Activated CD8-positive, alpha-beta memory T cell treated with anti-CD3 and anti-CD28 coated beads, Interleukin-2, amount 50 U/mL, for 4 hours (primary cell): Measurements from ENCODE around the gene SYNPO.

Source experiments
- DNase-seq: peaks from one replicate; pipeline ENCODE4 v3.0.0-alpha.2; 2020

Gene SYNPO

DNA sequence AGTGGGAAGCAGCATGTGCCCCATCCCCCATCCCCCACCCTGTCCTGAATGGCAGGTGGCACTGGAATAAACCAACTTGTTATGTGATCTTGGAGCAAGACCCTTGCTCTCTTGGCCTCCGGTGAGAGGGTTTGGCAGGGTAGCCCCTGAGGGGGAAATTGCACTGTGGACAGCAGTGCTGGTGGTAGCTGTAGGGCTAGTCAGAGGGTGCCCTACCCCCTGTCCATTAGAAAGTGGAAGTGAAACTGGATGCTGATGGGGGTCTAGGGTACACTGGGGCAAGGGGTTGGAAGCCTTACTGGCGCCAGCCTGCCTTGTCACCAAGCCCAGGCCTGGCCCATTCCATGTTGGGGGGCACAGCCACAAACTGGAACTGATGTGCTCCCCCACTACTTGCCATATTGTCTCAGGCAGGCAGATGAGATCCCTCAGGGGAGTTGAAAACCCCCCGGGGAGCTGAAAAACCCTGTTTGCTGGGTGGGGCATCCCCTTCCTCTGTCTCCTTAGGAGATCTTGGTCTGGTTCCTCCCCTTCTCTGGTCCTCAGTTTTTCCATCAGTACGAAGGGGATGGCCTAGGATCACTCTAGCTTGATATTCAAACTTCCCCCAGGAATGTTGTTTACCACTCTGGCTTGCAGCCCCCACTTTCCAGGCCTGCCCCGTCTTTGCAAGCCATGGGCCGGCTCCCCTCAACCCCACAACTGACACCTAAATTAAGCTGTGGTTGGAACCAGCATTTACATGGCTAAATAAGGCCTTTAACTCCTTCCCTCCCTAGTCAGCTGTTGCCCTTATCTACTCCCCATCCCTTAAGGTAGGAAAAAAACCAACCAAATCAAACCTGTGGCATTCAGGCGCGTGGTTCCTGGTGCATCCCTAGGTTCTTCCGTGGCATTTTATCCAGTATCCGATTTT is 14.4 kb upstream of the SYNPO start:
- no peak for DNase-seq

DNA sequence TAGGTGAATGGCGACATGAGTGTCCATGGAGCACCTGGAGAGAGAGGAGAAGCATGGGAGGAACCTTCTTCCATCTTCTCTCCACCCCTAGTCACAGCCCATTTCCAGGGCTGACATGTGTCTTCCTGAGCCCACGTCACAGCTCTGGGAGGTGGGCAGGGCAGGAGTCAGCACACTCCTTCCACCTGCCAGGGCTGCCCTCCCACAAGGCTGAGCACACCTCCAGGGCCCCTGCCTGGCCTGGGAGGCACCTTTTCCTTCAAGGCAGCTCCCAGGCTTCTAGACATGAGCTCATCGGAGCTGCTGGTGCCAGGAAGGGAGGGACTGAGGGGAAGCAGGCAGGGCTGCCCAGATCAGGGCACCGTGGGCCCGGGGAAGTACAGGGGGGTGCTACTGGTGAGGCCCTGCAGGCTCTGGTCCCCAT is 13.6 kb upstream of the SYNPO start:
- no peak for DNase-seq

DNA sequence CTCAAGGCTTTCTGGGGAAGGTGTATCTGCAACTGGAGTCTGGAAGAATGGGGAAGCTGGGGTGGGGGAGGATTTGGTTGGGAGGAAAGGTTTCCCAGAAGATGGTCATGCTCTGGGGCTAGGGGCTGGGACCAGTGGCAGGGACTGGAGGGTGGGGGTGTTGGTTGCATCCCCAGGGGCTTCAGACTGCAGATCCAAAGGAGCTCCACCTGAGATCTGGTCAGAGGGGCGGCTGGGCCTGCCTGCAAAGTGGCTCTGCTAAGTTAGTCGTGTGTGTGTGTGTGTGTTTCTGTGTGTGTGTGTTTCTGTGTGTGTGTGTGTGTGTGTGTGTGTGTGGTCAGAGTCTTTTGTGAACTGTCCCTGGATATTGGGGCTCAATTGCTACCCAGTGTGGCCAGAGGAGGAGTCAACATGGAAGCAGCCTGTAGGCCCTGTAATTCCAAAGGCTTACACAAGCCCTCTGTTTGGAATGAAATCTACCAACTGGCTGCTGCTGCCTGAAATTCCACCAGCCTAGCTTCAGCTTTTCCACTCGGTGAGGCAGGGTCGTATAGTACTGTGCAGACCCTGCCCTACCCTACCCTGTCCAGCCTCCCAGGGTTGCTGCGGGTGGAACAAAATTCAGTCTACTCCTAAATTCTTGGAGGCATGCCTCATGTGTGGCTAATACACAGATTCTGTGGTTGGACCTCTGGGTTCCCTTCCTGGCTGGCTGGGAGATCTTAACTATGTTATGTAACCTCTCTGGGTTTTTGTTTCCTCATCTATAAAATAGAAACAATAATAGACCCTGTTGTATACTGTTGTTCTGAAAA is 12.5 kb upstream of the SYNPO start:
- no peak for DNase-seq

DNA sequence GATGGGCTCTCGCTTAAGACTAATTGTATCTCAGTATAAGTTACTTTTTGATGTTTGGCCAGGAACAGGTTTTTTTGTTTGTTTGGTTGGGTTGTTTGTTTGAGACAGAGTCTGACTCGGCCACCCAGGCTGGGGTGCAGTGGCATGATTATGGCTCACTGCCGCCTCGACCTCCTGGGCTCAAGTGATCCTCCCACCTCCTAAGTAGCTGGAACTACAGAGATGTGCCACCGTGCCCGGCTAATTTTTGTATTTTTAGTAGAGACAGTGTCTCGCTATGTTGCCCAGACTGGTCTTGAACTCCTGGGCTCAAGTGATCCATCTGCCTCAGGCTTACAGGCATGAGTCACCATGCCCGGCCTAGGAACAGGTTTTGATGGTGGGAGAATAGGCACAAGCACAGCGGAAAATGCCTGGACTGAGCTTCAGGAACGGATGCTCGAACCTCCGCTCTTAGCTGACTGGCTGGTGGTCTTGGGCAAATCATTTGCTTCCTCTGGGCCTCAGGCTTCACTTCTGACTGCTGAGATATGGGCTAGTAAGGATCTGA is 11.4 kb upstream of the SYNPO start:
- DNase-seq = no peak

DNA sequence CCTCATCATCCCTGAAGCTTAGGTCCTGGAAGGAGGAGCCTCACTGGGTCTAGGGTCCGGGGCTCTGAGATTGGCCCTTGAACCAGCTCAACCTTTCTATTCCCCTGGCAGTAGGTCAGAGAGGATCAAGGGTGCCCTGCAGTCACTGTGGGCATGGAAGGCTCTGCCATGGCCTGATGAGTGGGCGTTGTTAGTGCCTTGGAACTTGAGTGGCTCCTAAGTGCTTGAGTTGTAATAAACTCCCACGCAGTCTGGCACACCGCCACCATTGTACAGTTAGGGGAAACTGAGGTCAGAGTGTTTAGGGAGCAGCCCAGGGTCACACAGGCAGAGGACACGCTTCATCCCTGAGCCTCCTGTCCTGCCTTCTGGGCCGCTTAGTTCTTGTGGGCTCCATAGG is 10.4 kb upstream of the SYNPO start:
- no peak for DNase-seq

DNA sequence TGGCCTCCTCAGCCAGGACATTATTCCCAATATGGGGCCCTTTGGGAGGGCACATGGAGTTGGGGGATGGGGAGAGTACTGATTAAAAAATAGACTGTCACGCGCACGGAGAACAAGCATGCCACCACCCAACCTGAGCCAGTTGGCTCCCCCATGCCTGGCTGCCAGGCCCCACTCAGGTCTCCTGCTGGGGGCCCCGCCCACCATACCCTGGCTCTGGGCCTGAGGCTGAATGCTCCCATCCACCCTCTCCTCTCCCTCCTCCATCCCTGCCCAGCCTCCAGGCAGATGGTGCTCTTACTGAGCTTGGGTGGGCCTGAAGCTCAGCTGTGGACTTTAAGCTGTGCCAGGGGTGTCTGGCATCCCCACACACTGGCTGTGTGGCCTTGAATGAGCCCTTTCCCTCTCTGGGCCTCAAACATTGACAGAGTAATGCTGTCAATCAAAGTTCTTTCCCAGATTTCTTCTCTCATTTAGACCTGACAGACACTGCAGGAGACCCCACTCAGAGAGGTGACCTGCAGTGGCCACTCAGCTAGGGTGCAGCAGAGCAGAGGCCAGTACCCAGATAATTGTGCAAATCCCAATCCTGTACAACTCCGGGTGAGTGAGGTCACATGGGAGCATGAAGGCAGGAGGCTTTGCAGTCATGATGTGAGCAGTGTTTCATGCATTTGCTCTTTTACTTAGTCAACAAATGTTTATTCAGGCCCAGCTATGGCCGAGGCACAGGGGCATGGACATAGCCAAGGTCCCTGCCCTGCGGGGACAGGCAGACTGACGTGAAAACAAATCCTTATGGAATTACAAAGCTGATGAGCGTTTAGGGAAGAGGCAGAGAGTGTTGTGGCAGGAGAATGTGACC is 9.8 kb upstream of the SYNPO start:
- DNase-seq = no peak

DNA sequence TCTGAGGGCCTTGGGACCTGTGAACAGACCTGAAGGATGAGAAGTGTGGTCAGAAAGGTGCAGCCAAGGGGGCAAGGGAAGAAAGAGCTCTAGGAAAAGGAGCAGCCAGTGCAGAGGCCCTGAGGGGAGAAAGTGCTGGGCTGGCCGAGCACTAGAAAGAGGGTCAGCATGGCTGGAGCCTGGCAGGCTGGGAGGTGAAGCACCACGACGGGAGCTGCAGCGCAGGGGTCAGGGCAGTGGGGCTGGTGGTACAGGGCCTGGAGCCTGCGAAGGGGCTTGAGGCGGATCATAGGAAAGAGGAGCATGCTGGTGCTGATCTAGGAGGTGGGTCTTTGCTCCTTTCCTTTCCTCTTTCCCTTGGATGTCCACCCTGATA is 9.1 kb upstream of the SYNPO start:
- no peak for DNase-seq

DNA sequence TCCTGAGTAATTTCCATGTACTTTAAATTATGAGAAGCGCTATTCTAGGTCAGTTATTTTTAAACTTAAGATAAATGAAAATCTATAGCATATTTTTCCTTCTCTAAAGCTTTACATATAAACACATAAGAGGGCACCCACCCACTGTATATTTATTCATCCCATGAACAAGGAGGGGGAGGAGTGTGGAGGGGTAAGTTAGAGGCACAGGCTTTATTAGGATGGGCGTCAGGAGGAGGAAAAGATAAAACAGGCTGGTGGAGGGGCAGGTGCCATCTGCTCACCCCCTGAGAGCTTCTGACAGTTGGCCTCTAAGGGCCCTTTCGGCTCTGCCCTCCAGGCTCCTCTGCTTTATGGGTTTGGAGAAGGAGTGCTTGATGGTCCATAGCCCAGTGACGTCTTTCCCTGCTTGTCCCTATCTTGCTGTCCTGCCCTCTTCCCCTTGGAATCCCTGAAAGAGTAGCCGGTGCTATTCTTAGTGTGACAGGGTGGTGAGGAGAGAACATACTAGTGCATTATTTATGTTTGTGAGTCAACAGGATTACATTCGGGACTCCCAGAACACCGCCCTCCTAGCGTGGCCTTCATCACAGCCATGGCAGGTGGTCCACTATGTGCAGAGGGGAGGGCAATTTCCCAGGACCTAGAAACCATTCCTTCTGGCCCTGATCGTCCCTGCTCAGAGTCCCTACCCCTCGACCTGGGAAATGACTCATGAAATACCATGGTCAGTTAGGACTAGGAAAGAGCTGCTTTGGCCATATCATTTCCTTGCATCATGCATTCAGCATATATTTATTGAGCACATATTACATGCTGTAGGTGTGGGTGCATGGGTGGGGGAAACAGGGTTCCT is 7.9 kb upstream of the SYNPO start:
- DNase-seq = no peak

DNA sequence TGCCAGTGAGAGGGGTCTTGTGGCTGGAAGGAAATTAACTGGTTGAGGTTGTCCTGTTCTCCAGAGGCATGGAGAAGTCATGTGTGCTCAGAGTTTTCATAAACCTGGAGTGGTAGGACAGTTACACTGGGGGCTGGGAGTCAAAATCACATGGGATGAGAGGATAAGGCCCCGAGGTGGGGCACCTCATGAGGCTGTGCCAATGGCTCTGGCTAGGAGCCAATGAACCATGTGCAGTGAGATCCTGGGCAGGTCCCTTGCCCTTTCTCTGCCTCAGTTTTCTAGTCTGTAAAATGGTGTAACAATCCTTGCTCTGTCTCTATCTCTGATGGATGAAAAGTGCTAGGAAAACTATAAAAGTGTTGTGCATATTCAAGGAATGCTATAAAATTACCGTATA is 7.0 kb upstream of the SYNPO start:
- no peak for DNase-seq

DNA sequence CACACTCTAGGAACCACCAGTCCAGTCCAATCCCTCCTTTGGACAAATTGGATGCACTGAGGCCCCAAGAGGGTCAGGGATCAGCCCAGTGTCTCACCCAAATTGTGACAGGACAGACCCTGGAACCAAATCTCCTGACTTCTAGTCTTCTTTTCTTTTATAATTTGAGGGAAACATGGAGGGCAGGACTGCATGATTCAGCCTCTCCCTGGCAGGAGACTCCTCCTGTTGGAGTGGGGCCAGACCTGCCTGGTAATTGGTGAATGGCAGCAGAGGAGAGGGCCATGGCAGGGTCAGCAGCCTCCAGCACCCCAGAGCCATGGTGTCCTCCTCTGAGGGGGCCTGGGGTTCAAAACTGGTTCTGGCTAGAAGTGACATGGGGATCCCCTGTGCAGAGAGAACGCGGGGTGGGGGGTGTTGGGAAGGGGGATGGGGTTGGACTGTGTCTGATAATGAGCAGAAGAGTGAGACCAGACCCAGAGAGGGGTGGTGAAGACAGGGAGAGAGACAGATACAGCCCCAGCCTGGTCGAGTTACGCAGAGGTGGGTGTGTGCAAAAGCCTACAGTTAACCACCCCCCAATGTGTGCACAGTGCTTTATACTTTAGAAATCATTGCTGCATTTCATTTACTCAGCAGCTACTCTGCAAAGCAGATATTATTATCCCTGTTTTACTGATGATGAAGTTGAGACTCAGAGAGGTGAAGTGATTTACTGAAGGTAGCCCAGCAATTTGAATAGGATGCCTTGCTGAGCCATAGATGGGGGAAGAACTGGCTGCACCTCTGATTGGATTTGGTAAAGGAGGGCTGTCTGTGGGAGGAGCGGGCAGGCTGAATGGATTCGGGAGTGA is 3.8 kb upstream of the SYNPO start:
- DNase-seq = no peak

DNA sequence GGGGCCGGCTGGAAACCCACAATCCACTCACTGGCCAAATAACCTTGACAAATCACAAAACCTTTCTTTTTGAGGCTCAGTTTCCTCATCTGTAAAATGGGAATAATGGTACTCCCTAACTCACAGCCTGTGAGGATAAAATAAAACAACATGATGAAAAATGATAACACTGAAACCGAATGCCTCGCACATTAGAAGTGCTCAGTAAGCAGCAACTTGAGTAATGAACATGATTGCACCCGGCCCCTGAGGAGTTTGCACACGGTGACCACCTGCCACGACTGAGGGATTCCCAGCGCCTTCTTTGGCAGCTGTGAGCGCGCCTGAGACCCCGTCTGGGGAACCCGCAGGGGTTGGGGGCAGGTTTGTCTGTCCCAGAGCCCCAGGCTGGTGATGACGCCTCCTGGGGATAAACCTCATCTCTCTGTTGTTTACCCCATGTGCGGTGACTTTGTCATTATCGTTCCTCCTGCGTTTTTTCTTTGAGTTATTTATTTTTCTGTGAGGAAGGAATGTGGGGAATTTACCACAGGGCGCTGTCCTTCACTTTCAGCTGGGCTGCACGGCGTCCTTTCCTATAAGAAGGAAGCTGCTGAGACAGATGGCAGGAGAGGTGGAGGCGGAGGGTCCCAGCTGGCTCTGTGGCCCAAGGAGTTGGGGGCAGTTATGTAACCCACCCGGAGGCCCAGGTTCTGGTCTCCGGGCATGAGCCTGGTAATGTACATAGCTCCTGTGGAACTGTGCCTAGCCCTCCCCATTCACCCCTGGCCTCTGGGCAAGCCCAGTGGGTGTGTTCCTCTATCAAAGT is 3.0 kb upstream of the SYNPO start:
- no peak for DNase-seq

DNA sequence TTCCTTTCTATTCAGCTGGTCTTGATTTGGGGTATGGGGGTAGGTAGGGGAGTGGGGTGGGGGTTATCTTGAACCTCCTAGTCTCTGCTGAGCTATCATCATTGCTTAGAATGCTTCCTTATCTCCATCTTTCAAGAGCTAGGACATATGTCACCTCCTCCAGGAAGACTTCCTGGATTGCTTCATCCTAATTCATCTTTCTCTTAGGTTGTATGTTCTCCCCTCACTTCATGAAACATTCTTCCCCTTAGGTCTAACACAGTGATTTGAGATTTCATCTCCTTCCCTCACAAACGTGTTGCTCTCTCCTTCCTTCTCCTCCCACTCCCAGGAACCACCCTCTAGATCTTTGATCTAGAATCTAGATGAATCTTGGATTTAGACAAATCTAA is 2.4 kb upstream of the SYNPO start:
- DNase-seq = no peak

DNA sequence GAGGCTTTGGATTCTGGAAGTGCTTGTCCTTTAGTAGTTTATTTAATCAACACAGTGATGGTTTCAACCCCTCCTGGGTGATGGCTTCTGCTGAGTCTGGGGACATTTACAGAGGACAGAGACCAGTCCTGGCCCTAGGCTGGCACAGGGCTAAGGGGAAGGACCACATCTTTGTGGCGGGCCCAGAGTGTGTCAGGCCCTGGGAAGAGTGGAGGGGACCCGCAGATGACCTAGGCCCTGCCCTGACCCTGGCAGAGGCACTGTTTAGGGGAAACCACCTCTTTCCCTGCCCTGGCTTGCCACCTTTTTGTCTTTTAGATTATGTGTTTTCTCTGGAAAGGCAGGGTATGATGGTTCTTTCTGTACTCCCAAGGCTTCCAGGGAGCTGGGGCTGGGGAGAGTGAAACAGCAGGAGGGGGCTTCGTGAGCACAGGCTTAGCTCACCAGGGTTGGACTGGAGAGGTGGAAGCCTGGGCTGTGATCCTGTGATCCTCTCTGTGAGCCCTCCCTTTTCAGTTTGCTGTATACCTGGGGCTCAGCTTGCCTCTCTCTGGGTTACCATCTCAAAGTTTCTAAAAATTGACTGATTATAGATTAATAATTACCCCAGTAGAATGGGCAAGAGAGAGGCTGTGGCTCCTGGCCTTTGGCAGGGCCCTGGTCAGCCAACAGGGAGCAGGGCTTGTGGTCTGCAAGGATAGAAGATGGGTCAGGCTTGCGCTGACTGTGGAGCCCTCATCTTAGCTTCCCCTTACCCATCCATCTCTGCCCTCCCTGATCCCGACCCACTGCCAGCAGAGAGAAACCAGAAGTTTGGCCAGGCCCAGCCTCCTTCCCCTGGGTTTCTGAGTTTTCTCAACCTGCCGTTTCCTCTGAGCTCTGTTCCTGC is 1.7 kb upstream of the SYNPO start:
- DNase-seq = no peak

DNA sequence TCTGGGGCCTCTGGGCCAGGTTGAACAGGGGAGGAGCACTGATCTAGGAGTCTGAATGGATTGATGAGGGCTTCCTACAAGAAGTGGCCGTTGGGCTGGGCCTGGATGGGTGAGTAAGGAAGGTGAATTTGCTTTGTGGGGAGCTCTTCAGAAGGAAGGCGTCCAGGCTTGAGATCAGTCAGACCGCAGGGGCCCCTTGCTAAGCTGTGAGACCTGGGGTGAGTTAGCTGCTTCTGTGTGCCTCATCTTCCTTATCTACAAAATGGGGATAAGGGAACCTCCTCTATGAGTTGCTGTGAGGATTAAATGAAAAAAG is 1.1 kb upstream of the SYNPO start:
- no peak for DNase-seq

DNA sequence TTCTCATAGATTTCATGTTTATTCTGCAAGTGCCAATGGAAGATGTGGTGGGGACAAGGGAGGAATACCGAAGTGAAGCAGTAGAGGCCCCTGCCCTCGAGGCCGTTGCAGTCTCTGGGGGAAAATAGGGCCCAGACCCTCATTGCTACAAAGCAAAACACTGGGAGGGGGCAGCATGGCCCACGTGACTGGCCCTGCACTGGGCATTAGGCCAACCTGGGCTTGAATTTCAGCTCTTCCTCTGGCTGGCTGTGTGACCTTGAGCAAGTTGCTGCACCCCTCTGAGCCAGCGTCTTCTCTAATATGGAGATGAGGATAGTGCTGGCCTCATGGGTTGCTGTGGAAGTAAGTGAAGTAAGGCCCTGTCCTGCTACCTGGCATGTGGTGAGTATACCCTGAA is 709 bp upstream of the SYNPO start:
- DNase-seq = no peak

DNA sequence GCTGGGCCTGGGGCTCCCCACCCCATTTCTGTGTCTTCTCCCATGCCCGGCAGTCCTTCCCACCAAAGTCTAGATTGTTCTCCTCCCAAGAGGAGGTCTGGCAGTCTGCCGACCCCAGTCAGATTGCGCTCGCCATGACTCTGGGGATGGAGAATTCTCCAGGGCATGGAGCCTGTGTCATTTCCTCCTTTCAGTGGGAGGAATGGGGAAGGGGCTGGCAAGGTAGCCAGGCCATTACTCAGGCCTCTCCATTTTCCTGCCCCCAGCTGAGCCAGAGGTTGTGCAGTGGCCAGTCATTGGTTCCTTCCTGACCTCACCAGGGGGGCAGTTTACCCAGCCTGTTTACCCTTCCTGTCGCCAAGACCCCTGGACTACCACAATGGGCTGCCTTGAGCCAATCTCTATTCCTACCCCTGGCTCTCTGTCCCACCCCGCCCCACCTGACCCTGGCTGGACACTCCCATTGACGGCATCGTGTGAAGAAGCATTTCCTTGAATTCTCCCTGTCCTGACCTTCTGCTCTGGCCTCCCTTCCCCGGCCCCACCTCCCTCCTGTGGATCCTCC is 628 bp downstream of the SYNPO start:
- no peak for DNase-seq

DNA sequence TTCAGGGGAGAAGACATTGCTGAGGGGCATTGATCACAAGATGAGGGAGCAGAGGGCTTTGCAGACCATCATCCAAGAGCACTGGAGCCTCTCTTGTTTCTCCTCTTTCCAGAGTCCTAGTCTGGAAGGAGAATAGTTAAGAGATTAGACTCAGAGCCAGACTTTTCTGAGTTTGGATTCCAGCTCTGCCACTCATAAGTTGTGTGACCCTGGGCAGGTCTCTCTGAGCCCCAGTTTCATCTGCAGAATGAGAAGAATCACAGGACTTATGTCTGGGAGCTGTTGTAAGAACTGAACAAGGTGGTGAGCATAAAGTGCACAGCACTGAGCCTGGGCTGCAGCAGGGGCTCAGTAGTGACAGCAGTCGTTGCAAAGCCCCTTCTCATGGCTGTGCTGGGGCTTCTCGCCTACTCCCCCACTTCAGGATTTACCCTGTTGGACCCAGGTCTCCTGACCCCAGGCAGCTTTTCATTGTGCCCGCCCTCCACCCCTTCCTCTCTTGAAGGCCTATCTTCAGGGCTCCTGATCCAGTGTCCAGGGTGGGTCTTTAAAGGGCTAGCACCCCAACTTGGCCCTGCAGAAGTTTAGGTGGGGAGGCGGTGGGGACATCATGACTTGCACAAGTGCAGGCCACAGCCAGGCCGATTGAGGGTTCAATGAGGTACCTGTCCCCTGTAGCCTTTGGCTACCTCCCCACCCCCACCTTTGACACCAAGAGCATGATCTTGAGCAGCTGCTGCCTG is 1.5 kb downstream of the SYNPO start:
- DNase-seq = no peak

DNA sequence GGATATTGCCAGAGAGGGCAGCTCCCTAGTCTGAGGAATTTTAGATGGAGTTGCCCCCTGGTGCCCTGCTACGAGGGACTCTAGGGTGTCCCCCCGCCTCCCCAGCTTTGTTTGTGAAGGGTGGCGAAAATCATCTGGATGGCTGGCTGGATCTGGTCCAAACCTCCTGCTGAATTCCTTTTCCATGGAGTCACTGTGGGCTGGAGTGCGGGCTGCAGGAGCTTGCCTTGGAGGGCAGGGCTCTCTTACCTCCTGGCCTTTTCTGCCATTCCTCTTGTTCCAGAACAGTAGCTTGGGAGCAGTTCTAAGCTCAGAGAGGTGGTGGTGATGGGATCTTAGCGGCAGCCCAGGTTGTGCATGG is 2.1 kb downstream of the SYNPO start:
- DNase-seq = no peak
